Endothelial cell (in vitro differentiated cells): ENCODE measurements around the gene KIF17. TPM values are rescaled to one million over a fixed set of nuclear protein-coding genes. Genes with fewer than 3 reads are reported as not detected.
A peak's percentile ranks its signal among the peaks of the same experiment; 100 is the strongest.

Experiments
- DNase-seq: peaks from one replicate; pipeline ENCODE4 v3.0.0; 2021; ENCODE audit warnings: low spot score
- H3K27ac Mint-ChIP-seq: one replicate; pipeline ENCODE4 v1.8.0; 2021; ENCODE audit warnings: mixed read lengths, inconsistent platforms; ENCODE audit not compliant: unreplicated experiment
- H3K27me3 Mint-ChIP-seq: one replicate; pipeline ENCODE4 v1.8.0; 2021; ENCODE audit warnings: mild to moderate bottlenecking, moderate library complexity, mixed read lengths, inconsistent platforms; ENCODE audit not compliant: unreplicated experiment
- H3K36me3 Mint-ChIP-seq: one replicate; pipeline ENCODE4 v1.8.0; 2021; ENCODE audit warnings: mild to moderate bottlenecking, low read depth, mixed read lengths, inconsistent platforms; ENCODE audit not compliant: unreplicated experiment
- H3K4me1 Mint-ChIP-seq: one replicate; pipeline ENCODE4 v1.8.0; 2021; ENCODE audit warnings: mild to moderate bottlenecking, mixed read lengths, inconsistent platforms; ENCODE audit not compliant: unreplicated experiment
- H3K4me3 Mint-ChIP-seq: one replicate; pipeline ENCODE4 v1.8.0; 2021; ENCODE audit warnings: mild to moderate bottlenecking, mixed read lengths, inconsistent platforms; ENCODE audit not compliant: unreplicated experiment
- H3K9me3 Mint-ChIP-seq: one replicate; pipeline ENCODE4 v1.8.0; 2021; ENCODE audit warnings: mixed read lengths, inconsistent platforms; ENCODE audit not compliant: unreplicated experiment
- CTCF ChIP-seq: fragments of 200-600 bp; sonication (generic); IDR thresholded peaks from one replicate; pipeline ENCODE4 v1.5.0; 2021; ENCODE audit warnings: antibody characterized with exemption; ENCODE audit not compliant: unreplicated experiment
- total RNA-seq: library from RNA; stranded (reverse); fragmentation: NEBNext Ultra II Directional; extraction: Animal tissue kit (Norgen Biotek cat#: 25700); gene quantifications from one replicate; pipeline ENCODE4 v1.2.1, GENCODE V29; 2021; ENCODE audit not compliant: unreplicated experiment

The KIF17 gene
- total RNA-seq, 1 donor from 2014 or later: 1.8 TPM

GRCh38 chr1:20724364-20725188, 6.8 kb upstream of the KIF17 start:
- TF ChIP-seq CTCF: no peak
- Mint-ChIP-seq H3K36me3 (peaks cover 3% of the 10 kb centered on the region), H3K4me3 (no peak overlapping the region), H3K4me1 (no peaks in the 10 kb centered on the region), H3K27me3 (peaks cover 14% of the 10 kb centered on the region), H3K9me3 (no peaks in the 10 kb centered on the region), H3K27ac (no peak overlapping the region)
- peak; percentile 2 for DNase-seq

- H3K4me1 Mint-ChIP-seq: peaks cover 1% of the 10 kb centered on the region
- H3K36me3 Mint-ChIP-seq: peaks cover 3% of the 10 kb centered on the region
- no peak overlapping the region for H3K27ac Mint-ChIP-seq
- no peak overlapping the region for H3K4me3 Mint-ChIP-seq
- peak; percentile 3 for DNase-seq
- TF ChIP-seq CTCF: no peak
- peaks cover 22% of the 10 kb centered on the region for H3K27me3 Mint-ChIP-seq
- no peaks in the 10 kb centered on the region for H3K9me3 Mint-ChIP-seq
Observed at GRCh38 chr1:20723537-20724363, 5.9 kb upstream of the KIF17 start.

GRCh38 chr1:20723159-20723536, 5.3 kb upstream of the KIF17 start:
- TF ChIP-seq CTCF: no peak
- H3K27ac Mint-ChIP-seq: no peak overlapping the region
- peaks cover 3% of the 10 kb centered on the region for H3K36me3 Mint-ChIP-seq
- H3K4me3 Mint-ChIP-seq: no peak overlapping the region
- DNase-seq: no peak
- peaks cover 22% of the 10 kb centered on the region for H3K27me3 Mint-ChIP-seq
- peaks cover 2% of the 10 kb centered on the region for H3K4me1 Mint-ChIP-seq
- H3K9me3 Mint-ChIP-seq: no peaks in the 10 kb centered on the region

GRCh38 chr1:20721117-20722061, 3.6 kb upstream of the KIF17 start:
- Mint-ChIP-seq H3K27ac (no peak overlapping the region), H3K4me3 (no peak overlapping the region), H3K36me3 (peaks cover 3% of the 10 kb centered on the region), H3K9me3 (no peaks in the 10 kb centered on the region), H3K4me1 (peaks cover 7% of the 10 kb centered on the region), H3K27me3 (peaks cover 29% of the 10 kb centered on the region)
- TF ChIP-seq CTCF: no peak
- peak; percentile 3 for DNase-seq
